Measurements from ENCODE around the gene PRDM16. TPM values are rescaled to one million over a fixed set of nuclear protein-coding genes. Genes with fewer than 3 reads are reported as not detected.
"Not testable (repeated sequence)": the region's sequence is repeated elsewhere in the genome, so short reads cannot be mapped to it uniquely, and the experiment has no call there.

The PRDM16 gene
- total and polyA plus RNA-seq, 2 experiments from 2014 or later, result 0.14 to 0.16 TPM

DNA sequence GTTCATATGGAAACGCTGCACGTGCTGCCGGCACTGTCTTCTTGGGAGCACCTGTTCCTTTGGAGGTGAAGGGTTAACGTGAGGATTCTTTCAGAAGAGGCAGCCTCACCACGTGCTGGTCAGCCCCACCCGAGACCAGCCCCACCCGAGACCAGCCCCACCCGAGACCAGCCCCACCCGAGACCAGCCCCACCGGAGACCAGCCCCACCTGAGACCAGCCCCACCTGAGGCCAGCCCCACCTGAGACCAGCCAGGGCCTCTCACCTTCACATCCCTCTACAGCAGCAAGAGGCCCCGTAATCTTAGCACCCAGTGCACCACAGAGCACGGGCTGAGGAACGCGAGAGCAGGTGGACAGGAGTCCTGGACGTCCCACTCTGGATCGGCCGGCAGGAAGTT, 18.0 kb downstream of the PRDM16 start:
- Histone ChIP-seq H2AFZ (no peak overlapping the region), H3K4me3 (no peak overlapping the region), H3K9me2 (ENCODE audit: insufficient read depth) (no peaks in the 10 kb centered on the region), H3K36me3 (ENCODE audit: insufficient read depth) (no peaks in the 10 kb centered on the region), H3F3A (replicated peaks; ENCODE audit: low read depth) (no peaks in the 10 kb centered on the region), H3K79me2 (replicated peaks; ENCODE audit: insufficient read depth) (no peaks in the 10 kb centered on the region), H4K20me1 (replicated peaks; ENCODE audit: insufficient read depth) (no peaks in the 10 kb centered on the region), H3K27me3 (ENCODE audit: insufficient read depth) (no peaks in the 10 kb centered on the region), H3K4me2 (no peak overlapping the region), H3K27ac (ENCODE audit: low read depth) (no peak overlapping the region), H3K4me1 (ENCODE audit: insufficient read depth) (no peaks in the 10 kb centered on the region)
- peaks cover 4% of the 10 kb centered on the region; the same call in 1 of the 3 replicates for H3K9me3 Mint-ChIP-seq
- no peak overlapping the region for H3K4me3 Mint-ChIP-seq
- no peaks in the 10 kb centered on the region for H3K36me3 Mint-ChIP-seq (ENCODE audit: low read depth)
- peaks cover 3% of the 10 kb centered on the region; the same call in 1 of the 3 replicates for H3K4me1 Mint-ChIP-seq
- H3K27me3 Mint-ChIP-seq (ENCODE audit: insufficient read depth, low read depth, poor library complexity), result peaks cover 1% of the 10 kb centered on the region
- ATAC-seq (no peak), DNase-seq (ENCODE audit: low spot score) (no peak)
- no peak overlapping the region for H3K27ac Mint-ChIP-seq
- TF ChIP-seq EZH2 (IDR thresholded peaks at IDR 0.05; ENCODE audit: low read depth, unreplicated experiment) (no peak), ZNF462 (CRISPR knock-in tag; IDR thresholded peaks at IDR 0.05) (no peak), ZNF114 (CRISPR knock-in tag; IDR thresholded peaks at IDR 0.05) (no peak), STAT1 (IDR thresholded peaks at IDR 0.05; ENCODE audit: unreplicated experiment) (no peak), POLR2AphosphoS5 (IDR thresholded peaks at IDR 0.05; ENCODE audit: low read depth) (no peak), CREB1 (CRISPR knock-in tag; IDR thresholded peaks at IDR 0.05; ENCODE audit: low read depth) (no peak)

DNA sequence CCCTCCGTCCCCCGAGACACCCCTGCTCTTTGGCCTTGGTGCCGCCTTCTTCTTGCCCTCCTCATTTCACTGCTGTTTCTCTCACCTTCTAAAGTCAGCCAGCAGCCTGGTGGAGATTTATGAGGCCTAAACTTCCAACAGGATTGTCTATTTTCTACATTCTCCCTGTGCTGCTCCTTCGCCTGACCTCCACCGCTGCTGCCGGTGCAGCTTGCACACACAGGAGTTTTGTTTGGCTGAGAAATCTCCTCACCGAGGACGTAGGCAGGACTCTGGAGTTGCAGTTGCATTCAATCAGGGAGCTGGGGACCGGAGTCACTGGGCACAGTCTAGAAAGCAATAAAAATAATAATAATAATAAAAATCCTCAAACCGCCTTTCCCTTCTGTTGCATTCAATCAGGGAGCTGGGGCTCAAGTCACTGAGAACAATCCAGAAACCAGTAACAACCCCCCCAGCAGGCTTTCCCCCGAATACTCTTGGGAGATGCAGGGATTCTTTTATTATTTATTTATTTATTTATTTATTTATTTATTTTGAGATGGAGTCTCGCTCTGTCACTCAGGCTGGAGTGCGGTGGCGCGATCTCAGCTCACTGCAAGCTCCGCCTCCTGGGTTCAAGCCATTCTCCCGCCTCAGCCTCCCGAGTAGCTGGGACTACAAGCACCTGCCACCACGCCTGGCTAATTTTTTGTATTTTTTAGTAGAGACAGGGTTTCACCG, 19.1 kb downstream of the PRDM16 start:
- H3K36me3 Mint-ChIP-seq (ENCODE audit: low read depth); H3K4me3 Mint-ChIP-seq; H3K9me3 Mint-ChIP-seq; H3K27me3 ChIP-seq (ENCODE audit: insufficient read depth); H3K4me1 ChIP-seq (ENCODE audit: insufficient read depth); H3K9me2 ChIP-seq (ENCODE audit: insufficient read depth); H4K20me1 ChIP-seq (replicated peaks; ENCODE audit: insufficient read depth); H3F3A ChIP-seq (replicated peaks; ENCODE audit: low read depth); H2AFZ ChIP-seq; H3K27me3 Mint-ChIP-seq (ENCODE audit: insufficient read depth, low read depth, poor library complexity); H3K36me3 ChIP-seq (ENCODE audit: insufficient read depth); ATAC-seq; H3K79me2 ChIP-seq (replicated peaks; ENCODE audit: insufficient read depth); H3K27ac Mint-ChIP-seq; H3K27ac ChIP-seq (ENCODE audit: low read depth); DNase-seq (ENCODE audit: low spot score); H3K4me2 ChIP-seq; H3K4me1 Mint-ChIP-seq; H3K4me3 ChIP-seq: not testable (repeated sequence)

Measured in GM23338 (cell line).